Glutamatergic neuron (in vitro differentiated cells): ENCODE results near the gene CD44. TPM values are rescaled to one million over a fixed set of nuclear protein-coding genes. Genes with fewer than 3 reads are reported as not detected.

Source experiments
- DNase-seq: peaks from one replicate; pipeline ENCODE4 v3.0.0; 2022
- H3K27ac Mint-ChIP-seq: one replicate; pipeline ENCODE4 v1.8.0; 2020; ENCODE audit warnings: mild to moderate bottlenecking, mixed read lengths, inconsistent platforms; ENCODE audit not compliant: unreplicated experiment
- H3K27me3 Mint-ChIP-seq: one replicate; pipeline ENCODE4 v1.8.0; 2020; ENCODE audit warnings: mild to moderate bottlenecking, moderate library complexity, mixed read lengths, inconsistent platforms; ENCODE audit not compliant: unreplicated experiment
- H3K36me3 Mint-ChIP-seq: one replicate; pipeline ENCODE4 v1.8.0; 2020; ENCODE audit warnings: mild to moderate bottlenecking, mixed read lengths, inconsistent platforms; ENCODE audit not compliant: unreplicated experiment
- H3K4me1 Mint-ChIP-seq: one replicate; pipeline ENCODE4 v1.8.0; 2020; ENCODE audit warnings: mild to moderate bottlenecking, low read depth, mixed read lengths, inconsistent platforms; ENCODE audit not compliant: unreplicated experiment
- H3K4me3 Mint-ChIP-seq: one replicate; pipeline ENCODE4 v1.8.0; 2020; ENCODE audit warnings: mild to moderate bottlenecking, mixed read lengths, inconsistent platforms; ENCODE audit not compliant: unreplicated experiment
- H3K9me3 Mint-ChIP-seq: one replicate; pipeline ENCODE4 v1.8.0; 2020; ENCODE audit warnings: mild to moderate bottlenecking, moderate library complexity, mixed read lengths, inconsistent platforms; ENCODE audit not compliant: unreplicated experiment
- total RNA-seq: library from RNA; stranded (reverse); fragmentation: NEBNext Ultra II Directional; extraction: Animal tissue kit (Norgen Biotek cat#: 25700); gene quantifications from one replicate; pipeline ENCODE4 v1.2.1, GENCODE V29; 2021; ENCODE audit not compliant: unreplicated experiment
- TF ChIP-seq, protein P1 (sequence below): fragments of 200-600 bp; sonication (generic); IDR thresholded peaks from one replicate; pipeline ENCODE4 v1.5.0; 2021; ENCODE audit not compliant: partially characterized antibody, unreplicated experiment

CD44 gene
- total RNA-seq, 1 donor from 2014 or later = 0.71 TPM

DNA sequence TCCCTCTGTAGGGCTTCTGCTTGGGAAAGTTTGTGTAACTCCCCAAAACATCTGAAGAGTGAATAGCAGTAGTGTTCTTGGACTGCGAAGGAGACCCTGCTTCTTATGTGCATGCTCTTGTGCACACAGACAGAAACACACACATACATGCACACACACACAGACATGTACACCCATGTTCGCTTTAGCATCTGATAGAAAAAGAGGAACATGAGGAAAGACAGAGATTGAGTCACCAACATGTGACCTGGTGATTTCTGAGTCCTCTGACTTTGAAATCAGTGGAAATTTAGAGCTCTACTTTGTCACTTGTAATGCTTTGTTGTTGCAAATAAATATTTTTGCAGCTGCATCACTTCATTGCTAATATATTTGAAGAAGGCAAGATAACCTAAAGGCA, 23.8 kb downstream of the CD44 start:
- Mint-ChIP-seq H3K27me3 (no peaks in the 10 kb centered on the region), H3K36me3 (no peaks in the 10 kb centered on the region), H3K27ac (no peak overlapping the region), H3K9me3 (no peaks in the 10 kb centered on the region), H3K4me3 (no peak overlapping the region), H3K4me1 (no peaks in the 10 kb centered on the region)
- TF ChIP-seq, protein P1, sequence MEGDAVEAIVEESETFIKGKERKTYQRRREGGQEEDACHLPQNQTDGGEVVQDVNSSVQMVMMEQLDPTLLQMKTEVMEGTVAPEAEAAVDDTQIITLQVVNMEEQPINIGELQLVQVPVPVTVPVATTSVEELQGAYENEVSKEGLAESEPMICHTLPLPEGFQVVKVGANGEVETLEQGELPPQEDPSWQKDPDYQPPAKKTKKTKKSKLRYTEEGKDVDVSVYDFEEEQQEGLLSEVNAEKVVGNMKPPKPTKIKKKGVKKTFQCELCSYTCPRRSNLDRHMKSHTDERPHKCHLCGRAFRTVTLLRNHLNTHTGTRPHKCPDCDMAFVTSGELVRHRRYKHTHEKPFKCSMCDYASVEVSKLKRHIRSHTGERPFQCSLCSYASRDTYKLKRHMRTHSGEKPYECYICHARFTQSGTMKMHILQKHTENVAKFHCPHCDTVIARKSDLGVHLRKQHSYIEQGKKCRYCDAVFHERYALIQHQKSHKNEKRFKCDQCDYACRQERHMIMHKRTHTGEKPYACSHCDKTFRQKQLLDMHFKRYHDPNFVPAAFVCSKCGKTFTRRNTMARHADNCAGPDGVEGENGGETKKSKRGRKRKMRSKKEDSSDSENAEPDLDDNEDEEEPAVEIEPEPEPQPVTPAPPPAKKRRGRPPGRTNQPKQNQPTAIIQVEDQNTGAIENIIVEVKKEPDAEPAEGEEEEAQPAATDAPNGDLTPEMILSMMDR = no peak
- DNase-seq = no peak

DNA sequence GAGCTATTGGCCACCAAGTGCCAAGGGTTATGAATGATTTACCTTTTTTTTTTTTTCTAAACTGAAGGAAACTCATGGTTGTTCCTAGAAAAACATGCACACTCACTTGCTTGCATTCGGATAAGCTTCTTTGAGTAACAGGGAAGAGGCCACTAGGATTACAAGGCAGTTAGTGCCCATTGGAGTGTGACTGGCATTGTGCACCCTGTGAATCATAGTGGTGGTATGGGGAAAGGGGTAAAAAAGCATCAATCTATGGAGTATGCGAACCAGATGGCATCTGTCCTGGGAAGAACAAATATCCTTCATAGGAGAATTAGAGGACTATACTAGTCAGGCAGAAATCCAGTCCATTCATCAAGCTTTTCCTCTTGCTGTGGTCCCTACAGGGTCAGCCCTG, 24.2 kb downstream of the CD44 start:
- DNase-seq = no peak
- H3K9me3 Mint-ChIP-seq = no peaks in the 10 kb centered on the region
- no peak overlapping the region for H3K27ac Mint-ChIP-seq
- no peaks in the 10 kb centered on the region for H3K4me1 Mint-ChIP-seq
- TF ChIP-seq, protein P1 = no peak
- H3K4me3 Mint-ChIP-seq = no peak overlapping the region
- H3K36me3 Mint-ChIP-seq = no peaks in the 10 kb centered on the region
- H3K27me3 Mint-ChIP-seq = no peaks in the 10 kb centered on the region

DNA sequence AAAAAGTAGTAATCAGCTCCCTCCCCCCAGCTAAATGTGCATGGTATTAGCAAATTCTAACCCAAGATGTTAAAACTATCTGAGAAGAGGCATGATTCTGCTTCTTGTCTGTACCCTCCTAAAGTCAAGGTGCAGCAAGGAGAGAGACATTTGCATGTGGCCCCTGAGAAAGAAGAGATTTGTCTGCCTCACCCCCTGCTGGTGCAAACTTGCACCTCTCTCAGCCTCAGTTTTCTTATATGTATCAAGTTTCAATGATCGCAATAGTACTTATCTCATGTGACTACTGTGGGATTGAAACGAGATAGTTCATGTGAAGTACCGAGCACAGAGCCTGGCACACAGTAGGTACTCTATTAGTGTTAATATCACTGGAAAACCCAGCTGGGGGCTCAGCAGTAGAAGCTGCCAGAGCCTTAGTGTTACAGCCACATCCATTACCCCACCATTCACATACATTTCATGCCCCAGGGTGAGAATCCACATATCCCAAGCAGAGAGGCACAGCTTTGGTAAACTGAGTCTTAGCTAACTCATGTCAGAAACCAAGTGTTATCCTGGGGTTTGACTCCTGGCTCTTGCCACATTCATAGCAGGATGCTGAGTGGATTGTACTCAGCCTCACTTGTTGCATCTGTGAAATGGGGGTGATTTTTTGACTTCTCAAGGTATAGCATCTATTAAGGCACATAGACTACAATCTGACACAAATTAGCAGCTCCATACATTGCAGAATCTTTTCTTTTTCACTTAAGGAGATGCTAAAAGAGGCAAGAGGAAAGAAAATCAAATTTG, 24.9 kb downstream of the CD44 start:
- Mint-ChIP-seq H3K36me3 (no peaks in the 10 kb centered on the region), H3K27me3 (no peaks in the 10 kb centered on the region), H3K27ac (no peak overlapping the region), H3K9me3 (no peaks in the 10 kb centered on the region), H3K4me3 (no peak overlapping the region), H3K4me1 (no peaks in the 10 kb centered on the region)
- DNase-seq = no peak
- TF ChIP-seq, protein P1 = no peak

DNA sequence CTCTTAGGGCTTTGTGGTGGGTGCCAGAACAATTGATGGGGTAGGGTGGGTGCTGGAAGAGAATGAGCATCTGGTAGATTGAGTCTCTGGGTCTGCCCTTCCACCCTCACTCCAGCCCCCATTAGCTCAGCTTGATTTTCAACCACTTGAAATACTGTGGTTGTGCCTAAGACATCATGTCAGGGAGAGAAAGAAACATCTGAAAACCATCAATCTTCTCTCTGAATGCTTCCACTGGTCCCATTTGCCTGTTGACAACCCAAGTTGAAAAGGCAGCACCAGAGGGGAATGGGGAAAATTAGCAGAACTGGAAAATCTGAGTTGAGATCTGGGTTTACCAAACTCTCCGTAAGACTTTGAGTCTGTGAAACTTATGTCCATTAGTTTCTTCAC, 26.1 kb downstream of the CD44 start:
- Mint-ChIP-seq H3K36me3 (no peaks in the 10 kb centered on the region), H3K27ac (no peak overlapping the region), H3K4me3 (no peak overlapping the region), H3K27me3 (no peaks in the 10 kb centered on the region), H3K9me3 (no peaks in the 10 kb centered on the region), H3K4me1 (no peaks in the 10 kb centered on the region)
- no peak for DNase-seq
- TF ChIP-seq, protein P1 = no peak
